T-helper 9 cell (primary cell): ENCODE data around the gene ENGASE.
A peak's percentile ranks its signal among the peaks of the same experiment; 100 is the strongest.
"Not testable (repeated sequence)": the region's sequence is repeated elsewhere in the genome, so short reads cannot be mapped to it uniquely, and the experiment has no call there.

Experiments
- DNase-seq: peaks from one replicate; pipeline ENCODE4 v3.0.0-alpha.2; 2020
- total RNA-seq, 2 donors: gene quantifications; one replicate each; lab custom pipeline; 2026; lab: John Stamatoyannopoulos, UW

ENGASE gene
- total RNA-seq, result 56.4 to 93.4 reads per million in 2 donors

- peak; percentile 90 for DNase-seq
Observed at GRCh38 chr17:79074649-79075445, at the start of gene ENGASE. ENGASE (plus strand) TSS chr17:79074824; CDS start chr17:79074945, 121 bp downstream.

GRCh38 chr17:79024901-79025737 is 49.5 kb upstream of the ENGASE start:
- no peak for DNase-seq

GRCh38 chr17:79026376-79027273 is 48.0 kb upstream of the ENGASE start:
- DNase-seq, result no peak

GRCh38 chr17:79027274-79027924 is 47.2 kb upstream of the ENGASE start:
- no peak for DNase-seq

GRCh38 chr17:79027925-79028491 is 46.6 kb upstream of the ENGASE start:
- DNase-seq, result no peak

- DNase-seq, result no peak
Observed at GRCh38 chr17:79028496-79029326, 45.9 kb upstream of the ENGASE start.

GRCh38 chr17:79029327-79030009 is 45.2 kb upstream of the ENGASE start:
- DNase-seq, result no peak

- DNase-seq, result not testable (repeated sequence)
Observed at GRCh38 chr17:79030636-79031035, 44.0 kb upstream of the ENGASE start.

GRCh38 chr17:79031996-79032875 is 42.4 kb upstream of the ENGASE start:
- no peak for DNase-seq

- no peak for DNase-seq
Observed at GRCh38 chr17:79033046-79033616, 41.5 kb upstream of the ENGASE start.

- DNase-seq, result no peak
Observed at GRCh38 chr17:79033741-79034501, 40.7 kb upstream of the ENGASE start.

GRCh38 chr17:79034931-79035485 is 39.6 kb upstream of the ENGASE start:
- no peak for DNase-seq

- DNase-seq, result no peak
Observed at GRCh38 chr17:79035686-79036085, 38.9 kb upstream of the ENGASE start.

GRCh38 chr17:79036181-79036580 is 38.4 kb upstream of the ENGASE start:
- DNase-seq, result no peak

- no peak for DNase-seq
Observed at GRCh38 chr17:79036596-79036995, 38.0 kb upstream of the ENGASE start.

- DNase-seq, result no peak
Observed at GRCh38 chr17:79038545-79039135, 36.0 kb upstream of the ENGASE start.

- DNase-seq, result no peak
Observed at GRCh38 chr17:79039171-79039570, 35.5 kb upstream of the ENGASE start.
